NCI-H2171 (cell line): ENCODE measurements around the gene GPC1.

Experiments
- DNase-seq: peaks from one replicate; lab custom pipeline; 2025; lab: John Stamatoyannopoulos, UW

Gene GPC1

GRCh38 chr2:240514631-240515030, 79.2 kb downstream of the GPC1 start:
- no peak for DNase-seq

DNA sequence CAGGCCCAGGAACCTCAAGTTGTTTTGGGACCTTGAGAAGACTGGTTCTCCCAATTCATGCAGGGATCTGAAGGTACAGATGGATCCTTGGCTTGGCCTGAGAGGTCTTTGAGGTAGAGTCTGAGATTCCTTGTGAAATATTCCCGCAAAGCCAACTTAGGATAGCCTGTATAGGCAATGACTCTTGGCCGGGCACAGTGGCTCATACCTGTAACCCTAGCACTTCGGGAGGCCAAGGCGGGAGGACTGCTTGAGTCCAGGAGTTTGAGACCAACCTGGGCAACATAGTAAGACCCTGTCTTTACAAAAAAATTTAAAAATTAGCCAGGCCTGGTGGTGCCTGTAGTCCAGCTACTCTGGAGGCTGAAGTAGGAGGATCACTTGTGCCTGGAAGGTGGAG, 81.9 kb downstream of the GPC1 start:
- DNase-seq = no peak
